GM23338 (cell line): ENCODE measurements around the gene TMEM125. TPM values are rescaled to one million over a fixed set of nuclear protein-coding genes. Genes with fewer than 3 reads are reported as not detected.

Experiments used
- ATAC-seq: fragments of 200-7000 bp; cut with Tn5 transposase; 3 replicates; pipeline ENCODE4 v1.9.1; 2020
- DNase-seq: peaks from one replicate; pipeline ENCODE4 v3.0.0-alpha.2; 2015; ENCODE audit warnings: low spot score
- H2AFZ ChIP-seq: fragments of 200-600 bp; sonication (generic); 2 replicates; pipeline ENCODE4 v1.8.0; 2016; ENCODE audit warnings: antibody characterized with exemption, mild to moderate bottlenecking, moderate library complexity
- H3F3A ChIP-seq: fragments of 200-600 bp; sonication (generic); replicated peaks from 2 replicates; pipeline ENCODE4 v1.8.0; 2017; ENCODE audit warnings: antibody characterized with exemption, mixed run types, low read depth
- H3K27ac ChIP-seq: fragments of 200-600 bp; sonication (generic); 2 replicates; pipeline ENCODE4 v1.6.1; 2016; ENCODE audit warnings: low read depth
- H3K27me3 ChIP-seq: fragments of 200-600 bp; sonication (generic); 2 replicates; pipeline ENCODE4 v1.8.0; 2016; ENCODE audit warnings: mild to moderate bottlenecking, mixed run types, moderate library complexity; ENCODE audit not compliant: insufficient read depth
- H3K36me3 ChIP-seq: fragments of 200-600 bp; sonication (generic); 2 replicates; pipeline ENCODE4 v1.8.0; 2016; ENCODE audit warnings: mild to moderate bottlenecking; ENCODE audit not compliant: insufficient read depth
- H3K4me1 ChIP-seq: fragments of 200-600 bp; sonication (generic); 2 replicates; pipeline ENCODE4 v1.8.0; 2016; ENCODE audit warnings: mild to moderate bottlenecking, moderate library complexity; ENCODE audit not compliant: insufficient read depth
- H3K4me2 ChIP-seq: fragments of 200-600 bp; sonication (generic); 2 replicates; pipeline ENCODE4 v1.7.1; 2017; ENCODE audit warnings: mixed run types
- H3K4me3 ChIP-seq: fragments of 200-600 bp; sonication (generic); 2 replicates; pipeline ENCODE4 v1.6.1; 2016; ENCODE audit warnings: mixed run types
- H3K79me2 ChIP-seq: fragments of 200-600 bp; sonication (generic); replicated peaks from 2 replicates; pipeline ENCODE4 v1.8.0; 2017; ENCODE audit warnings: mild to moderate bottlenecking; ENCODE audit not compliant: insufficient read depth
- H3K9me2 ChIP-seq: fragments of 200-600 bp; sonication (generic); 2 replicates; pipeline ENCODE4 v1.8.0; 2017; ENCODE audit not compliant: insufficient read depth
- H4K20me1 ChIP-seq: fragments of 200-600 bp; sonication (generic); replicated peaks from 2 replicates; pipeline ENCODE4 v1.8.0; 2017; ENCODE audit warnings: mild to moderate bottlenecking; ENCODE audit not compliant: insufficient read depth
- H3K27ac Mint-ChIP-seq: 2 replicates; pipeline ENCODE4 v1.8.0; 2020; ENCODE audit warnings: inconsistent platforms, mild to moderate bottlenecking, moderate library complexity, mixed read lengths
- H3K27me3 Mint-ChIP-seq: 3 replicates; pipeline ENCODE4 v1.8.0; 2022; ENCODE audit warnings: low read depth, mild to moderate bottlenecking, moderate library complexity, mixed read lengths, inconsistent platforms; ENCODE audit not compliant: insufficient read depth, poor library complexity
- H3K36me3 Mint-ChIP-seq: 3 replicates; pipeline ENCODE4 v1.8.0; 2021; ENCODE audit warnings: low read depth, mild to moderate bottlenecking, inconsistent platforms, moderate library complexity, mixed read lengths
- H3K4me1 Mint-ChIP-seq: 3 replicates; pipeline ENCODE4 v1.8.0; 2020; ENCODE audit warnings: mild to moderate bottlenecking, inconsistent platforms, mixed read lengths
- H3K4me3 Mint-ChIP-seq: 3 replicates; pipeline ENCODE4 v1.8.0; 2021; ENCODE audit warnings: moderate library complexity, mild to moderate bottlenecking, inconsistent platforms, mixed read lengths
- H3K9me3 Mint-ChIP-seq: 3 replicates; pipeline ENCODE4 v1.8.0; 2020; ENCODE audit warnings: moderate library complexity, mild to moderate bottlenecking, inconsistent platforms, mixed read lengths
- CREB1 ChIP-seq: fragments of 250-450 bp; sonication (Bioruptor Pico); IDR thresholded peaks from 2 replicates; pipeline ENCODE4 v1.5.0; 2020; ENCODE audit warnings: low read depth, mild to moderate bottlenecking, moderate library complexity
- EZH2 ChIP-seq: fragments of 200-600 bp; sonication (generic); IDR thresholded peaks from one replicate; pipeline ENCODE4 v1.8.0; 2017; ENCODE audit warnings: antibody characterized with exemption, mild to moderate bottlenecking, low read depth; ENCODE audit not compliant: unreplicated experiment
- EZH2phosphoT487 ChIP-seq: fragments of 200-600 bp; sonication (generic); IDR thresholded peaks from one replicate; pipeline ENCODE4 v1.8.1; 2018; ENCODE audit warnings: antibody characterized with exemption; ENCODE audit not compliant: unreplicated experiment
- JUNB ChIP-seq: IDR thresholded peaks from one replicate; pipeline ENCODE4 v1.6.1; 2016; ENCODE audit warnings: antibody characterized with exemption; ENCODE audit not compliant: unreplicated experiment
- NANOG ChIP-seq: IDR thresholded peaks from 2 replicates; pipeline ENCODE4 v1.6.1; 2016; ENCODE audit warnings: antibody characterized with exemption, borderline replicate concordance
- POLR2AphosphoS5 ChIP-seq: IDR thresholded peaks from 2 replicates; pipeline ENCODE4 v1.6.1; 2016; ENCODE audit warnings: antibody characterized with exemption, low read depth
- STAT1 ChIP-seq: IDR thresholded peaks from one replicate; pipeline ENCODE4 v1.6.1; 2016; ENCODE audit warnings: antibody characterized with exemption; ENCODE audit not compliant: unreplicated experiment
- ZNF114 ChIP-seq: fragments of 250-450 bp; sonication (Bioruptor Pico); IDR thresholded peaks from 2 replicates; pipeline ENCODE4 v1.5.0; 2020; ENCODE audit warnings: mild to moderate bottlenecking, moderate library complexity
- ZNF331 ChIP-seq: fragments of 250-450 bp; sonication (Bioruptor Pico); IDR thresholded peaks from 2 replicates; pipeline ENCODE4 v1.5.0; 2020; ENCODE audit warnings: low read depth, mild to moderate bottlenecking, moderate library complexity
- polyA plus RNA-seq: library from polyadenylated mRNA; unstranded; fragments of >200 nt; fragmentation: Nextera tagmentation; extraction: Ambion mirVana; gene quantifications from 2 replicates; pipeline ENCODE4 v1.2.1, GENCODE V29; 2016
- total RNA-seq: library from RNA; depleted of rRNA; stranded (reverse); fragments of >200 nt; shearing (Covaris generic); gene quantifications from 2 replicates; pipeline ENCODE4 v1.2.3, GENCODE V29; 2014
- TF ChIP-seq, protein P1 (sequence below): fragments of 250-450 bp; sonication (Bioruptor Pico); IDR thresholded peaks from 2 replicates; pipeline ENCODE4 v1.5.0; 2020; ENCODE audit warnings: mild to moderate bottlenecking, moderate library complexity
- TF ChIP-seq, protein P2 (sequence below): IDR thresholded peaks from one replicate; pipeline ENCODE4 v1.6.1; 2018; ENCODE audit warnings: antibody characterized with exemption; ENCODE audit not compliant: unreplicated experiment
- TF ChIP-seq, protein P3 (sequence below), 2 experiments: fragments of 200-600 bp in 1 of 2; sonication (generic) in 1 of 2; conservative IDR thresholded peaks; 2 replicates each; pipeline versions ENCODE4 v1.5.1 to v1.6.1; 2016 to 2017; ENCODE audit warnings: antibody characterized with exemption in 2 of 2, low read depth in 2 of 2, mild to moderate bottlenecking in 2 of 2, moderate library complexity in 1 of 2
- TF ChIP-seq, protein P4 (sequence below): IDR thresholded peaks from 2 replicates; pipeline ENCODE4 v1.6.1; 2016; ENCODE audit warnings: antibody characterized with exemption

The TMEM125 gene
- total and polyA plus RNA-seq, 2 experiments from 2014 or later: 16.8 to 39.3 TPM

DNA sequence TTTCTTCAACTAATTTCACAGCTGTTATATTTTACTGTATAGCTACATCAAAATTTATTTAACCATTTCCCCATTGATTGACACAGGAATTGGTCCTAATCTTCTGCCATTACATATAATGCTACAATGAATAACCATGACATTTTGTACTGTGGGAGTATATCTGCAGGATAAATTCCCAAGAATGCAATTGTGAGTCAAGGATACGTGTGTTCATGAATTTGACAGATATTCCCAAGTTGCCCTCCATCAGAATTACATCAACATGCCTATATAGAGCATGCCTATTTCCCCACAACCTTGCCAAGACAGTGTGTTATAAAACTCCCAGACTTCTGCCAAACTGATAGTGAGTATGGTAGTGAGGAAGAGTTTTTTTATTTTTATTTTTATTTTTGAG is 28.3 kb downstream of the TMEM125 start:
- H3K27ac Mint-ChIP-seq: no peak overlapping the region; the same call in 1 of the 2 replicates

More for the DNA sequence above, 28.3 kb downstream of the TMEM125 start:
- no peaks in the 10 kb centered on the region for H3K9me3 Mint-ChIP-seq
- ATAC-seq: no peak
- H3K36me3 Mint-ChIP-seq: no peaks in the 10 kb centered on the region
- H3K4me2 ChIP-seq: no peak overlapping the region
- peaks cover 3% of the 10 kb centered on the region; the same call in 1 of the 2 replicates for H3K9me2 ChIP-seq
- DNase-seq: no peak
- TF ChIP-seq JUNB (no peak), POLR2AphosphoS5 (no peak), NANOG (no peak), EZH2phosphoT487 (no peak), ZNF331 (no peak), ZNF114 (CRISPR knock-in tag) (no peak), EZH2 (no peak), STAT1 (no peak), CREB1 (CRISPR knock-in tag) (no peak)
- TF ChIP-seq, protein P1, sequence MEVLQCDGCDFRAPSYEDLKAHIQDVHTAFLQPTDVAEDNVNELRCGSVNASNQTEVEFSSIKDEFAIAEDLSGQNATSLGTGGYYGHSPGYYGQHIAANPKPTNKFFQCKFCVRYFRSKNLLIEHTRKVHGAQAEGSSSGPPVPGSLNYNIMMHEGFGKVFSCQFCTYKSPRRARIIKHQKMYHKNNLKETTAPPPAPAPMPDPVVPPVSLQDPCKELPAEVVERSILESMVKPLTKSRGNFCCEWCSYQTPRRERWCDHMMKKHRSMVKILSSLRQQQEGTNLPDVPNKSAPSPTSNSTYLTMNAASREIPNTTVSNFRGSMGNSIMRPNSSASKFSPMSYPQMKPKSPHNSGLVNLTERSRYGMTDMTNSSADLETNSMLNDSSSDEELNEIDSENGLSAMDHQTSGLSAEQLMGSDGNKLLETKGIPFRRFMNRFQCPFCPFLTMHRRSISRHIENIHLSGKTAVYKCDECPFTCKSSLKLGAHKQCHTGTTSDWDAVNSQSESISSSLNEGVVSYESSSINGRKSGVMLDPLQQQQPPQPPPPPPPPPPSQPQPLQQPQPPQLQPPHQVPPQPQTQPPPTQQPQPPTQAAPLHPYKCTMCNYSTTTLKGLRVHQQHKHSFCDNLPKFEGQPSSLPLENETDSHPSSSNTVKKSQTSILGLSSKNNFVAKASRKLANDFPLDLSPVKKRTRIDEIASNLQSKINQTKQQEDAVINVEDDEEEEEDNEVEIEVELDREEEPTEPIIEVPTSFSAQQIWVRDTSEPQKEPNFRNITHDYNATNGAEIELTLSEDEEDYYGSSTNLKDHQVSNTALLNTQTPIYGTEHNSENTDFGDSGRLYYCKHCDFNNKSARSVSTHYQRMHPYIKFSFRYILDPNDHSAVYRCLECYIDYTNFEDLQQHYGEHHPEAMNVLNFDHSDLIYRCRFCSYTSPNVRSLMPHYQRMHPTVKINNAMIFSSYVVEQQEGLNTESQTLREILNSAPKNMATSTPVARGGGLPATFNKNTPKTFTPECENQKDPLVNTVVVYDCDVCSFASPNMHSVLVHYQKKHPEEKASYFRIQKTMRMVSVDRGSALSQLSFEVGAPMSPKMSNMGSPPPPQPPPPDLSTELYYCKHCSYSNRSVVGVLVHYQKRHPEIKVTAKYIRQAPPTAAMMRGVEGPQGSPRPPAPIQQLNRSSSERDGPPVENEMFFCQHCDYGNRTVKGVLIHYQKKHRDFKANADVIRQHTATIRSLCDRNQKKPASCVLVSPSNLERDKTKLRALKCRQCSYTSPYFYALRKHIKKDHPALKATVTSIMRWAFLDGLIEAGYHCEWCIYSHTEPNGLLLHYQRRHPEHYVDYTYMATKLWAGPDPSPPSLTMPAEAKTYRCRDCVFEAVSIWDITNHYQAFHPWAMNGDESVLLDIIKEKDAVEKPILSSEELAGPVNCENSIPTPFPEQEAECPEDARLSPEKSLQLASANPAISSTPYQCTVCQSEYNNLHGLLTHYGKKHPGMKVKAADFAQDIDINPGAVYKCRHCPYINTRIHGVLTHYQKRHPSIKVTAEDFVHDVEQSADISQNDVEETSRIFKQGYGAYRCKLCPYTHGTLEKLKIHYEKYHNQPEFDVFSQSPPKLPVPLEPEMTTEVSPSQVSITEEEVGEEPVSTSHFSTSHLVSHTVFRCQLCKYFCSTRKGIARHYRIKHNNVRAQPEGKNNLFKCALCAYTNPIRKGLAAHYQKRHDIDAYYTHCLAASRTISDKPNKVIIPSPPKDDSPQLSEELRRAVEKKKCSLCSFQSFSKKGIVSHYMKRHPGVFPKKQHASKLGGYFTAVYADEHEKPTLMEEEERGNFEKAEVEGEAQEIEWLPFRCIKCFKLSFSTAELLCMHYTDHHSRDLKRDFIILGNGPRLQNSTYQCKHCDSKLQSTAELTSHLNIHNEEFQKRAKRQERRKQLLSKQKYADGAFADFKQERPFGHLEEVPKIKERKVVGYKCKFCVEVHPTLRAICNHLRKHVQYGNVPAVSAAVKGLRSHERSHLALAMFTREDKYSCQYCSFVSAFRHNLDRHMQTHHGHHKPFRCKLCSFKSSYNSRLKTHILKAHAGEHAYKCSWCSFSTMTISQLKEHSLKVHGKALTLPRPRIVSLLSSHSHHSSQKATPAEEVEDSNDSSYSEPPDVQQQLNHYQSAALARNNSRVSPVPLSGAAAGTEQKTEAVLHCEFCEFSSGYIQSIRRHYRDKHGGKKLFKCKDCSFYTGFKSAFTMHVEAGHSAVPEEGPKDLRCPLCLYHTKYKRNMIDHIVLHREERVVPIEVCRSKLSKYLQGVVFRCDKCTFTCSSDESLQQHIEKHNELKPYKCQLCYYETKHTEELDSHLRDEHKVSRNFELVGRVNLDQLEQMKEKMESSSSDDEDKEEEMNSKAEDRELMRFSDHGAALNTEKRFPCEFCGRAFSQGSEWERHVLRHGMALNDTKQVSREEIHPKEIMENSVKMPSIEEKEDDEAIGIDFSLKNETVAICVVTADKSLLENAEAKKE (CRISPR knock-in tag): no peak
- TF ChIP-seq, protein P2, sequence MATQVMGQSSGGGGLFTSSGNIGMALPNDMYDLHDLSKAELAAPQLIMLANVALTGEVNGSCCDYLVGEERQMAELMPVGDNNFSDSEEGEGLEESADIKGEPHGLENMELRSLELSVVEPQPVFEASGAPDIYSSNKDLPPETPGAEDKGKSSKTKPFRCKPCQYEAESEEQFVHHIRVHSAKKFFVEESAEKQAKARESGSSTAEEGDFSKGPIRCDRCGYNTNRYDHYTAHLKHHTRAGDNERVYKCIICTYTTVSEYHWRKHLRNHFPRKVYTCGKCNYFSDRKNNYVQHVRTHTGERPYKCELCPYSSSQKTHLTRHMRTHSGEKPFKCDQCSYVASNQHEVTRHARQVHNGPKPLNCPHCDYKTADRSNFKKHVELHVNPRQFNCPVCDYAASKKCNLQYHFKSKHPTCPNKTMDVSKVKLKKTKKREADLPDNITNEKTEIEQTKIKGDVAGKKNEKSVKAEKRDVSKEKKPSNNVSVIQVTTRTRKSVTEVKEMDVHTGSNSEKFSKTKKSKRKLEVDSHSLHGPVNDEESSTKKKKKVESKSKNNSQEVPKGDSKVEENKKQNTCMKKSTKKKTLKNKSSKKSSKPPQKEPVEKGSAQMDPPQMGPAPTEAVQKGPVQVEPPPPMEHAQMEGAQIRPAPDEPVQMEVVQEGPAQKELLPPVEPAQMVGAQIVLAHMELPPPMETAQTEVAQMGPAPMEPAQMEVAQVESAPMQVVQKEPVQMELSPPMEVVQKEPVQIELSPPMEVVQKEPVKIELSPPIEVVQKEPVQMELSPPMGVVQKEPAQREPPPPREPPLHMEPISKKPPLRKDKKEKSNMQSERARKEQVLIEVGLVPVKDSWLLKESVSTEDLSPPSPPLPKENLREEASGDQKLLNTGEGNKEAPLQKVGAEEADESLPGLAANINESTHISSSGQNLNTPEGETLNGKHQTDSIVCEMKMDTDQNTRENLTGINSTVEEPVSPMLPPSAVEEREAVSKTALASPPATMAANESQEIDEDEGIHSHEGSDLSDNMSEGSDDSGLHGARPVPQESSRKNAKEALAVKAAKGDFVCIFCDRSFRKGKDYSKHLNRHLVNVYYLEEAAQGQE: no peak
- TF ChIP-seq, protein P3, sequence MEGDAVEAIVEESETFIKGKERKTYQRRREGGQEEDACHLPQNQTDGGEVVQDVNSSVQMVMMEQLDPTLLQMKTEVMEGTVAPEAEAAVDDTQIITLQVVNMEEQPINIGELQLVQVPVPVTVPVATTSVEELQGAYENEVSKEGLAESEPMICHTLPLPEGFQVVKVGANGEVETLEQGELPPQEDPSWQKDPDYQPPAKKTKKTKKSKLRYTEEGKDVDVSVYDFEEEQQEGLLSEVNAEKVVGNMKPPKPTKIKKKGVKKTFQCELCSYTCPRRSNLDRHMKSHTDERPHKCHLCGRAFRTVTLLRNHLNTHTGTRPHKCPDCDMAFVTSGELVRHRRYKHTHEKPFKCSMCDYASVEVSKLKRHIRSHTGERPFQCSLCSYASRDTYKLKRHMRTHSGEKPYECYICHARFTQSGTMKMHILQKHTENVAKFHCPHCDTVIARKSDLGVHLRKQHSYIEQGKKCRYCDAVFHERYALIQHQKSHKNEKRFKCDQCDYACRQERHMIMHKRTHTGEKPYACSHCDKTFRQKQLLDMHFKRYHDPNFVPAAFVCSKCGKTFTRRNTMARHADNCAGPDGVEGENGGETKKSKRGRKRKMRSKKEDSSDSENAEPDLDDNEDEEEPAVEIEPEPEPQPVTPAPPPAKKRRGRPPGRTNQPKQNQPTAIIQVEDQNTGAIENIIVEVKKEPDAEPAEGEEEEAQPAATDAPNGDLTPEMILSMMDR (conservative IDR thresholded peaks at IDR 0.05; ENCODE audit: low read depth in 2 of 2): no peak
- TF ChIP-seq, protein P4, sequence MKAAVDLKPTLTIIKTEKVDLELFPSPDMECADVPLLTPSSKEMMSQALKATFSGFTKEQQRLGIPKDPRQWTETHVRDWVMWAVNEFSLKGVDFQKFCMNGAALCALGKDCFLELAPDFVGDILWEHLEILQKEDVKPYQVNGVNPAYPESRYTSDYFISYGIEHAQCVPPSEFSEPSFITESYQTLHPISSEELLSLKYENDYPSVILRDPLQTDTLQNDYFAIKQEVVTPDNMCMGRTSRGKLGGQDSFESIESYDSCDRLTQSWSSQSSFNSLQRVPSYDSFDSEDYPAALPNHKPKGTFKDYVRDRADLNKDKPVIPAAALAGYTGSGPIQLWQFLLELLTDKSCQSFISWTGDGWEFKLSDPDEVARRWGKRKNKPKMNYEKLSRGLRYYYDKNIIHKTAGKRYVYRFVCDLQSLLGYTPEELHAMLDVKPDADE: no peak
- no peaks in the 10 kb centered on the region for H3K27me3 ChIP-seq
- H3K4me3 Mint-ChIP-seq: no peak overlapping the region
- no peaks in the 10 kb centered on the region for H4K20me1 ChIP-seq
- no peaks in the 10 kb centered on the region for H3K79me2 ChIP-seq
- peaks cover 36% of the 10 kb centered on the region for H3K4me1 ChIP-seq
- H3K4me3 ChIP-seq: no peak overlapping the region
- H3F3A ChIP-seq: no peaks in the 10 kb centered on the region
- H3K4me1 Mint-ChIP-seq: peaks cover 47% of the 10 kb centered on the region
- H3K36me3 ChIP-seq: no peaks in the 10 kb centered on the region
- H3K27me3 Mint-ChIP-seq: peaks cover 8% of the 10 kb centered on the region
- no peak overlapping the region for H3K27ac ChIP-seq
- H2AFZ ChIP-seq: no peak overlapping the region; the same call in 1 of the 2 replicates
